ENCODE results near the gene XYLT1.

GRCh38 chr16:17126156-17126555, 344.6 kb downstream of the XYLT1 start:
- TF ChIP-seq CTCF (conservative IDR thresholded peaks at IDR 0.05; ENCODE audit: low read length) (no peak), EZH2phosphoT487 (IDR thresholded peaks at IDR 0.05; ENCODE audit: borderline replicate concordance) (no peak)

All from Loucy (cell line).